HUES6 (cell line): ENCODE results near the gene NCOA6.

ENCODE experiments used
- H3K27ac ChIP-seq: 2 replicates; pipeline ENCODE4 v1.7.0; 2013; ENCODE audit warnings: low read depth, mild to moderate bottlenecking, low read length, inconsistent platforms
- H3K27me3 ChIP-seq: 2 replicates; pipeline ENCODE4 v1.6.1; 2013; ENCODE audit warnings: low read length; ENCODE audit not compliant: control insufficient read depth, insufficient read depth
- H3K36me3 ChIP-seq: 2 replicates; pipeline ENCODE4 v1.6.1; 2013; ENCODE audit warnings: low read length; ENCODE audit not compliant: control insufficient read depth, insufficient read depth
- H3K4me1 ChIP-seq: 2 replicates; pipeline ENCODE4 v1.6.1; 2013; ENCODE audit warnings: low read length; ENCODE audit not compliant: control insufficient read depth, insufficient read depth
- H3K4me3 ChIP-seq: 2 replicates; pipeline ENCODE4 v1.5.1; 2013; ENCODE audit warnings: low read depth, low read length
- H3K9ac ChIP-seq: one replicate; pipeline ENCODE4 v1.6.1; 2013; ENCODE audit warnings: mild to moderate bottlenecking, low read length
- H3K9me3 ChIP-seq: 2 replicates; pipeline ENCODE4 v1.6.1; 2013; ENCODE audit warnings: low read depth, low read length; ENCODE audit not compliant: control insufficient read depth, insufficient read depth

NCOA6 gene

DNA sequence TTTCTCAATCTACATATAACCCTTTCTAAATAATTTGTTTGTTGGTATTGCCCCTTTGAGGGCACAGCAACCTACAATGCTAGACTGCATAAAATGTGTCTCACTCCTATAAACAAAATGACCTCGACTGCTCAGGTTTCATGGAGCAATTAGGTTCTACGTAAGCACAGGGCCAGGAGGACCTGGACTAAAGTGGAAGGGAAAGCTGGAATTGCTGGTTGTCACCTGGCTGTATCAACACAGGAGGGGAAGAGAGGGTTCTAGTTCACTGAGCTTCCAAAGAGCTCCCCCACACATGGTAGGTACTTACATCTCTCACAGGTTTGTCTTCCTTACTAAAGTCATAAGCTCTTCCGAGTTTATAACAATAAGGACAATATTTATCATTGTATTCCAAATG lies 51.0 kb downstream of the NCOA6 start:
- H3K9ac ChIP-seq = no peak overlapping the region
- no peaks in the 10 kb centered on the region for H3K27me3 ChIP-seq
- no peak overlapping the region for H3K27ac ChIP-seq
- no peaks in the 10 kb centered on the region for H3K4me1 ChIP-seq
- peaks cover 12% of the 10 kb centered on the region for H3K36me3 ChIP-seq
- no peaks in the 10 kb centered on the region for H3K9me3 ChIP-seq
- H3K4me3 ChIP-seq = no peak overlapping the region

- Histone ChIP-seq H3K36me3 (peaks cover 12% of the 10 kb centered on the region), H3K4me3 (no peak overlapping the region), H3K4me1 (no peaks in the 10 kb centered on the region), H3K27ac (no peak overlapping the region), H3K27me3 (no peaks in the 10 kb centered on the region), H3K9ac (no peak overlapping the region), H3K9me3 (no peaks in the 10 kb centered on the region)
These were observed 51.7 kb downstream of the NCOA6 start for GRCh38 chr20:34773726-34774125.

DNA sequence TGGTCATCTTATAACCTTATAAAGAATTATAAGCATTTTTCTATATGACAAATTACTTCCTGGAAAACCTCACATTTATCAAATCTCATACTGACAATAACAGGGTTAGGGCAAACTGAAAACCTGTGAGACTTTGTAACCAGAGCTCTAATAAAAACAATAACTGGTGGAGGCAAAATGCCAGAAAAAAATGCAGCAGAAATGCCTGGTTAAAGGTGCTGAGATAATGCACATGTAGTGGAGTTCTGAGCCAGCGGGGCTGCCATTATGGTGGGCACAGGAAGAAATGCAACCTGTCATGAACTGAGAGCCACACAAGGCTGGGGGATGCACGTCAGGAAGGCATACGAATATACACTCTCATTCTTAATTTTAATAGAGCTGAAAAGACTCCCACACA lies 53.0 kb downstream of the NCOA6 start:
- H3K4me3 ChIP-seq = no peak overlapping the region
- H3K36me3 ChIP-seq = peaks cover 22% of the 10 kb centered on the region
- no peaks in the 10 kb centered on the region for H3K4me1 ChIP-seq
- H3K9me3 ChIP-seq = no peaks in the 10 kb centered on the region
- H3K27ac ChIP-seq = no peak overlapping the region
- no peak overlapping the region for H3K9ac ChIP-seq
- no peaks in the 10 kb centered on the region for H3K27me3 ChIP-seq

GRCh38 chr20:34771680-34772081 lies 53.8 kb downstream of the NCOA6 start:
- H3K4me1 ChIP-seq = no peaks in the 10 kb centered on the region

GRCh38 chr20:34768096-34768495 lies 57.4 kb downstream of the NCOA6 start:
- H3K4me1 ChIP-seq = no peaks in the 10 kb centered on the region
- H3K36me3 ChIP-seq = peaks cover 24% of the 10 kb centered on the region
- no peak overlapping the region for H3K4me3 ChIP-seq
- no peak overlapping the region for H3K27ac ChIP-seq
- no peaks in the 10 kb centered on the region for H3K9me3 ChIP-seq
- no peaks in the 10 kb centered on the region for H3K27me3 ChIP-seq
- no peak overlapping the region for H3K9ac ChIP-seq

More at GRCh38 chr20:34771680-34772081, 53.8 kb downstream of the NCOA6 start:
- no peaks in the 10 kb centered on the region for H3K9me3 ChIP-seq
- no peak overlapping the region for H3K4me3 ChIP-seq
- H3K9ac ChIP-seq = no peak overlapping the region
- H3K36me3 ChIP-seq = peaks cover 28% of the 10 kb centered on the region
- no peak overlapping the region for H3K27ac ChIP-seq
- no peaks in the 10 kb centered on the region for H3K27me3 ChIP-seq

GRCh38 chr20:34762031-34762555 lies 63.4 kb downstream of the NCOA6 start:
- Histone ChIP-seq H3K9me3 (no peaks in the 10 kb centered on the region), H3K9ac (no peak overlapping the region), H3K36me3 (peaks cover 27% of the 10 kb centered on the region), H3K4me1 (no peaks in the 10 kb centered on the region), H3K27ac (no peak overlapping the region), H3K27me3 (no peaks in the 10 kb centered on the region), H3K4me3 (no peak overlapping the region)

DNA sequence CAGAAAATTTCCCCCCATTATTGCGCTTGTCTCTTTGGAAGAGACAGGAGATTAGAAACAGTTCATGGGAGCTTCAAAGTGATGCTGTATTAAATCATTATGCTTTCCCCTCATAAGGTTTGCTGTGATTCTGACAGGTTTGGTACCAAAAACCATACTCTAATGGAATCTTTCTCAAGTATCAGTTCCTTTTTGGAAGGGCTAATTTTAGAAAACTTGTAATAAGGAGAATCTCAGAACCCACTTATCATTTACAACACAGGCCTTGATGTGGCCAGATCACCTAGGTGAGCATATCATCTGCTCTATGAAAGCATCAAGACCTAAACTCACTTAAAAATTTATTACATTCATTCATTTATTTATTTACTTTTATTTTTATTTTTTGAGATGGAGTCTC lies 70.1 kb downstream of the NCOA6 start:
- Histone ChIP-seq H3K4me3 (no peak overlapping the region), H3K9ac (no peak overlapping the region), H3K27me3 (no peaks in the 10 kb centered on the region), H3K36me3 (peaks cover 24% of the 10 kb centered on the region), H3K27ac (no peak overlapping the region), H3K9me3 (no peaks in the 10 kb centered on the region), H3K4me1 (no peaks in the 10 kb centered on the region)

- Histone ChIP-seq H3K27ac (no peak overlapping the region), H3K9me3 (no peaks in the 10 kb centered on the region), H3K36me3 (peaks cover 32% of the 10 kb centered on the region), H3K27me3 (no peaks in the 10 kb centered on the region), H3K4me1 (no peaks in the 10 kb centered on the region), H3K9ac (no peak overlapping the region), H3K4me3 (no peak overlapping the region)
These were observed 70.8 kb downstream of the NCOA6 start for GRCh38 chr20:34754611-34755010.

- no peaks in the 10 kb centered on the region for H3K27me3 ChIP-seq
- H3K4me1 ChIP-seq = no peaks in the 10 kb centered on the region
- peaks cover 39% of the 10 kb centered on the region for H3K36me3 ChIP-seq
- no peak overlapping the region for H3K4me3 ChIP-seq
- no peak overlapping the region for H3K9ac ChIP-seq
- no peak overlapping the region for H3K27ac ChIP-seq
- H3K9me3 ChIP-seq = no peaks in the 10 kb centered on the region
These were observed 71.6 kb downstream of the NCOA6 start for GRCh38 chr20:34753706-34754461.

DNA sequence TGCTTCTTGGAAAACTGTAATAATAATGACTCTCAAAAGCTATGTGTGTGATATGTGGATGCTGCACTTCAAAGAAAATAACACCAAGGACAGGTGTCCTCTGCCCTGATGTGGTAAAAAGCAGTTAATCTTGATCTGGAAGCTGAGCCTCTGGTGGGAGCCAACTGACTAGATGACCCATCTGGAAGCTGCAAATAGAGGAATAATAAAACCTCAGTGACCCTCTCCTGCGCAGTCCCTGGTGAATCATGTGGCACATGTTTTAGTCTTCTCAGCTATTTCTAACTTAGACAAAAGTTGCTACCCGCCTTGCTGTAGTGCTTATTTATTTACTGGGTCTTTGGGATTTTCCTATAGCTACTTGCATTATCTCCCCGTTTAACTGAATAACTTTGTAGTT lies 74.0 kb downstream of the NCOA6 start:
- Histone ChIP-seq H3K4me1 (no peaks in the 10 kb centered on the region), H3K9me3 (no peaks in the 10 kb centered on the region), H3K27ac (no peak overlapping the region), H3K36me3 (peaks cover 20% of the 10 kb centered on the region), H3K9ac (no peak overlapping the region), H3K27me3 (no peaks in the 10 kb centered on the region), H3K4me3 (no peak overlapping the region)

- Histone ChIP-seq H3K9me3 (no peaks in the 10 kb centered on the region), H3K4me1 (no peaks in the 10 kb centered on the region), H3K36me3 (peaks cover 20% of the 10 kb centered on the region), H3K27ac (no peak overlapping the region), H3K4me3 (no peak overlapping the region), H3K27me3 (no peaks in the 10 kb centered on the region), H3K9ac (no peak overlapping the region)
These were observed 75.0 kb downstream of the NCOA6 start for GRCh38 chr20:34750484-34750883.
